Activated CD8-positive, alpha-beta memory T cell treated with anti-CD3 and anti-CD28 coated beads, Interleukin-2, amount 50 U/mL, for 4 hours (primary cell): ENCODE measurements around the gene MTHFD2L.

Experiments used
- DNase-seq: peaks from one replicate; pipeline ENCODE4 v3.0.0-alpha.2; 2020

Gene MTHFD2L

GRCh38 chr4:74258963-74259362, 101.0 kb downstream of the MTHFD2L start:
- DNase-seq: no peak

GRCh38 chr4:74260036-74260435, 102.1 kb downstream of the MTHFD2L start:
- DNase-seq: no peak

GRCh38 chr4:74262522-74262921, 104.6 kb downstream of the MTHFD2L start:
- DNase-seq: no peak

- DNase-seq: no peak
Observed at GRCh38 chr4:74263551-74263950, 105.6 kb downstream of the MTHFD2L start.

GRCh38 chr4:74266081-74266480, 108.2 kb downstream of the MTHFD2L start:
- DNase-seq: no peak

GRCh38 chr4:74267998-74268606, 110.2 kb downstream of the MTHFD2L start:
- no peak for DNase-seq

GRCh38 chr4:74268643-74269042, 110.7 kb downstream of the MTHFD2L start:
- DNase-seq: no peak

GRCh38 chr4:74278490-74278889, 120.6 kb downstream of the MTHFD2L start:
- no peak for DNase-seq

GRCh38 chr4:74279716-74280115, 121.8 kb downstream of the MTHFD2L start:
- no peak for DNase-seq

GRCh38 chr4:74282926-74283325, 125.0 kb downstream of the MTHFD2L start:
- no peak for DNase-seq

- no peak for DNase-seq
Observed at GRCh38 chr4:74283614-74284013, 125.7 kb downstream of the MTHFD2L start.

GRCh38 chr4:74284053-74284452, 126.1 kb downstream of the MTHFD2L start:
- no peak for DNase-seq

- no peak for DNase-seq
Observed at GRCh38 chr4:74287164-74287563, 129.2 kb downstream of the MTHFD2L start.

- no peak for DNase-seq
Observed at GRCh38 chr4:74287791-74288190, 129.9 kb downstream of the MTHFD2L start.

- DNase-seq: no peak
Observed at GRCh38 chr4:74291471-74291870, 133.6 kb downstream of the MTHFD2L start.

GRCh38 chr4:74292111-74292870, 134.4 kb downstream of the MTHFD2L start:
- no peak for DNase-seq

GRCh38 chr4:74293558-74293957, 135.6 kb downstream of the MTHFD2L start:
- no peak for DNase-seq

GRCh38 chr4:74294681-74295080, 136.8 kb downstream of the MTHFD2L start:
- no peak for DNase-seq

GRCh38 chr4:74297539-74297938, 139.6 kb downstream of the MTHFD2L start:
- DNase-seq: no peak

- DNase-seq: no peak
Observed at GRCh38 chr4:74304095-74304625, 146.2 kb downstream of the MTHFD2L start.

GRCh38 chr4:74305000-74305399, 147.1 kb downstream of the MTHFD2L start:
- DNase-seq: no peak

- no peak for DNase-seq
Observed at GRCh38 chr4:74307170-74307569, 149.3 kb downstream of the MTHFD2L start.

GRCh38 chr4:74308215-74308614, 150.3 kb downstream of the MTHFD2L start, which contains the start of gene EPGN:
EPGN (plus strand) TSS chr4:74308470; CDS start chr4:74308534, 64 bp downstream.
- DNase-seq: no peak

GRCh38 chr4:74309223-74309622, 151.3 kb downstream of the MTHFD2L start:
- no peak for DNase-seq
